B cell (primary cell): ENCODE measurements around the gene TSPAN32. TPM values are rescaled to one million over a fixed set of nuclear protein-coding genes. Genes with fewer than 3 reads are reported as not detected.
"Not testable (repeated sequence)": the region's sequence is repeated elsewhere in the genome, so short reads cannot be mapped to it uniquely, and the experiment has no call there.

Source experiments
- ATAC-seq: fragments of 200-7000 bp; cut with Tn5 transposase; one replicate; pipeline ENCODE4 v1.10.0; 2021; ENCODE audit warnings: low read depth, mild to moderate bottlenecking, moderate number of reproducible peaks, moderate library complexity
- CTCF ChIA-PET: fragments of 350-600 bp; sonication (Branson Sonifier 250); formaldehyde crosslinking; loops from one replicate; lab custom pipeline; 2021; ENCODE audit warnings: antibody characterized with exemption, inconsistent platforms; lab: Charles Lee
- POLR2A ChIA-PET: fragments of 350-600 bp; sonication (Branson Sonifier 250); formaldehyde crosslinking; loops from one replicate; lab custom pipeline; 2021; ENCODE audit warnings: antibody characterized with exemption; lab: Charles Lee
- DNase-seq: peaks from one replicate; pipeline ENCODE4 v3.0.0; 2013
- H2AFZ ChIP-seq: 2 replicates; pipeline ENCODE4 v1.6.1; 2012; ENCODE audit warnings: mild to moderate bottlenecking, low read depth, low read length; ENCODE audit not compliant: insufficient read depth, poor library complexity, severe bottlenecking
- H3K27ac ChIP-seq, 2 donors: 1 replicate in 1 of 2; 2 replicates in 1 of 2; pipeline ENCODE4 v1.5.1; 2012 to 2013; ENCODE audit warnings: low read length in 2 of 2, mild to moderate bottlenecking in 2 of 2, moderate library complexity in 1 of 2
- H3K27me3 ChIP-seq, 4 experiments: fragments of 200-600 bp in 1 of 4; sonication (generic) in 1 of 4; replicated peaks in 1 of 4; 1 replicate in 2 of 4; 2 replicates in 2 of 4; pipeline versions ENCODE4 v1.6.1 to v1.7.0; 2013 to 2016; ENCODE audit warnings: low read length in 3 of 4, mild to moderate bottlenecking in 2 of 4, mixed read lengths in 1 of 4, moderate library complexity in 1 of 4; ENCODE audit not compliant: insufficient read depth in 4 of 4, control insufficient read depth in 3 of 4; ENCODE audit errors: control extremely low read depth in 1 of 4
- H3K36me3 ChIP-seq, 2 experiments: replicated peaks in 1 of 2; 1 replicate in 1 of 2; 2 replicates in 1 of 2; pipeline versions ENCODE4 v1.6.1 to v1.7.1; 2013; ENCODE audit warnings: low read length in 1 of 2; ENCODE audit not compliant: insufficient read depth in 2 of 2, control insufficient read depth in 1 of 2; ENCODE audit errors: control extremely low read depth in 1 of 2, extremely low read depth in 1 of 2
- H3K4me1 ChIP-seq, 2 donors: fragments of 200-600 bp in 1 of 2; sonication (generic) in 1 of 2; 1 replicate in 1 of 2; 2 replicates in 1 of 2; pipeline versions ENCODE4 v1.5.1 to v1.6.1; 2013 to 2017; ENCODE audit warnings: low read length in 2 of 2; ENCODE audit not compliant: control insufficient read depth in 2 of 2, insufficient read depth in 2 of 2
- H3K4me2 ChIP-seq: replicated peaks from 2 replicates; pipeline ENCODE3; 2012; ENCODE audit warnings: mild to moderate bottlenecking, low read depth, low read length; ENCODE audit not compliant: poor library complexity, severe bottlenecking
- H3K4me3 ChIP-seq, 5 experiments: fragments of 200-600 bp in 1 of 5; sonication (generic) in 1 of 5; 1 replicate in 3 of 5; 2 replicates in 2 of 5; pipeline versions ENCODE4 v1.5.1 to v1.7.0; 2011 to 2016; ENCODE audit warnings: low read length in 4 of 5, mild to moderate bottlenecking in 4 of 5, low read depth in 2 of 5, control low read depth in 1 of 5, moderate library complexity in 1 of 5; ENCODE audit not compliant: insufficient read depth in 1 of 5; ENCODE audit errors: control extremely low read depth in 1 of 5, extremely low read depth in 1 of 5
- H3K79me2 ChIP-seq: fragments of 200-600 bp; sonication (generic); one replicate; pipeline ENCODE4 v1.6.0; 2016; ENCODE audit warnings: low read length; ENCODE audit not compliant: control insufficient read depth, insufficient read depth
- H3K9ac ChIP-seq: fragments of 200-600 bp; sonication (generic); 2 replicates; pipeline ENCODE4 v1.6.1; 2017; ENCODE audit warnings: mild to moderate bottlenecking, low read length, moderate library complexity
- H3K9me3 ChIP-seq, 3 donors: one replicate each; pipeline versions ENCODE4 v1.6.1 to v1.7.1; 2013; ENCODE audit warnings: low read length in 2 of 3; ENCODE audit not compliant: control insufficient read depth in 2 of 3, insufficient read depth in 1 of 3; ENCODE audit errors: control extremely low read depth in 1 of 3
- H4K20me1 ChIP-seq: 2 replicates; pipeline ENCODE4 v1.6.0; 2012; ENCODE audit warnings: mild to moderate bottlenecking, low read length; ENCODE audit not compliant: insufficient read depth, control insufficient read depth, poor library complexity, severe bottlenecking
- H3K27ac Mint-ChIP-seq: one replicate; pipeline ENCODE4 v1.8.0; 2021; ENCODE audit warnings: mixed read lengths
- H3K27me3 Mint-ChIP-seq: one replicate; pipeline ENCODE4 v1.8.0; 2021; ENCODE audit warnings: mixed read lengths
- H3K4me1 Mint-ChIP-seq: one replicate; pipeline ENCODE4 v1.8.0; 2021; ENCODE audit warnings: mixed read lengths
- H3K4me3 Mint-ChIP-seq: one replicate; pipeline ENCODE4 v1.8.0; 2021; ENCODE audit warnings: mixed read lengths
- H3K9me3 Mint-ChIP-seq: one replicate; pipeline ENCODE4 v1.8.0; 2022; ENCODE audit warnings: mixed read lengths; ENCODE audit not compliant: insufficient read depth
- EZH2 ChIP-seq: IDR thresholded peaks from 2 replicates; pipeline ENCODE4 v1.6.1; 2012; ENCODE audit warnings: borderline replicate concordance, low read depth, mild to moderate bottlenecking, moderate library complexity, low read length; ENCODE audit not compliant: insufficient read depth, poor library complexity, severe bottlenecking
- WGBS: methylation state at CpG from one replicate; pipeline ENCODE4 v1.1.5; 2013; ENCODE audit warnings: missing lambda C conversion rate; ENCODE audit not compliant: insufficient coverage; 5-methylcytosine and 5-hydroxymethylcytosine counted together
- intact Hi-C: fragments of 100-400 bp; cut with micrococcal nuclease; formaldehyde crosslinking; loops from one replicate; pipeline ENCODE4 v1.10.0; 2022
- polyA plus RNA-seq: library from polyadenylated mRNA; depleted of rRNA; stranded (reverse); fragments of >200 nt; gene quantifications from 2 replicates; pipeline ENCODE4 v1.2.3, GENCODE V29; 2012
- total RNA-seq, 2 donors: library from RNA; stranded (reverse); fragments of 120-200 nt in 1 of 2; gene quantifications; 1 replicate in 1 of 2; 2 replicates in 1 of 2; pipeline versions ENCODE4 v1.2.3 to v1.2.4, GENCODE V29; 2013 to 2022
- TF ChIP-seq, protein P1 (sequence below): fragments of 200-600 bp; IDR thresholded peaks from one replicate; pipeline ENCODE4 v1.8.0; 2022; ENCODE audit warnings: antibody characterized with exemption, mild to moderate bottlenecking

The TSPAN32 gene
- total and polyA plus RNA-seq, 2 donors (not counting 1 experiment from before 2014, with no cell fraction given) = 22.2 to 75.9 TPM

- TF ChIP-seq, protein P1, sequence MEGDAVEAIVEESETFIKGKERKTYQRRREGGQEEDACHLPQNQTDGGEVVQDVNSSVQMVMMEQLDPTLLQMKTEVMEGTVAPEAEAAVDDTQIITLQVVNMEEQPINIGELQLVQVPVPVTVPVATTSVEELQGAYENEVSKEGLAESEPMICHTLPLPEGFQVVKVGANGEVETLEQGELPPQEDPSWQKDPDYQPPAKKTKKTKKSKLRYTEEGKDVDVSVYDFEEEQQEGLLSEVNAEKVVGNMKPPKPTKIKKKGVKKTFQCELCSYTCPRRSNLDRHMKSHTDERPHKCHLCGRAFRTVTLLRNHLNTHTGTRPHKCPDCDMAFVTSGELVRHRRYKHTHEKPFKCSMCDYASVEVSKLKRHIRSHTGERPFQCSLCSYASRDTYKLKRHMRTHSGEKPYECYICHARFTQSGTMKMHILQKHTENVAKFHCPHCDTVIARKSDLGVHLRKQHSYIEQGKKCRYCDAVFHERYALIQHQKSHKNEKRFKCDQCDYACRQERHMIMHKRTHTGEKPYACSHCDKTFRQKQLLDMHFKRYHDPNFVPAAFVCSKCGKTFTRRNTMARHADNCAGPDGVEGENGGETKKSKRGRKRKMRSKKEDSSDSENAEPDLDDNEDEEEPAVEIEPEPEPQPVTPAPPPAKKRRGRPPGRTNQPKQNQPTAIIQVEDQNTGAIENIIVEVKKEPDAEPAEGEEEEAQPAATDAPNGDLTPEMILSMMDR = no peak
- TF ChIP-seq EZH2 = no peak
- Histone ChIP-seq H4K20me1 (no peaks in the 10 kb centered on the region), H3K9ac (no peak overlapping the region), H3K36me3 (no peaks in the 10 kb centered on the region), H3K79me2 (no peaks in the 10 kb centered on the region), H3K4me1 (peaks cover 0 to 5% of the 10 kb centered on the region in 2 donors), H3K4me2 (no peak overlapping the region), H3K9me3 (no peaks in the 10 kb centered on the region), H3K4me3 (no peak overlapping the region), H2AFZ (no peak overlapping the region), H3K27me3 (no peaks in the 10 kb centered on the region), H3K27ac (no peak overlapping the region)
- WGBS = 90% methylated on average over 15 of the region's 15 CpGs
- ATAC-seq (no peak), DNase-seq (no peak)
- H3K4me3 Mint-ChIP-seq = no peak overlapping the region
- intact Hi-C loops = no loop called here
- H3K27me3 Mint-ChIP-seq = no peaks in the 10 kb centered on the region
- ChIA-PET CTCF (no interaction called here), POLR2A (no interaction called here)
- no peaks in the 10 kb centered on the region for H3K9me3 Mint-ChIP-seq
- H3K27ac Mint-ChIP-seq = no peak overlapping the region
- peaks cover 9% of the 10 kb centered on the region for H3K4me1 Mint-ChIP-seq
Measured at GRCh38 chr11:2363577-2364370, 62.0 kb downstream of the TSPAN32 start.

DNA sequence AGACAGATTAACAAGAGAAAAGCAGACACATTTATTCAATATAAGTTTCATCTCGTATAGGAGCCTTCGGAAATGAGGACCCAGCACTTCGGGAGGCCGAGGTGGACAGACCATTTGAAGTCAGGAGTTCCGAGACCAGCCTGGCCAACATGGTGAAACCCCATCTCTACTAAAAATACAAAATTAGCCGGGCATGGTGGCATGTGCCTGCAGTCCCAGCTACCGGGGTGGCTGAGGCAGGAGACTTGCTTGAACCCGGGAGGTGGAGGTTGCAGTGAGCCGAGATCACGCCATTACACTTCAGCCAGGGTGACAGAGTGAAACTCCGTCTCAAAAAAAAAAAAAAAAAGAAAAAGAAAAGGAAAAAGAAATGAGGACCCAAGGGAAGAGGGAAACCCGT lies 62.6 kb downstream of the TSPAN32 start:
- H3K9me3 Mint-ChIP-seq, H3K36me3 ChIP-seq, H3K27ac Mint-ChIP-seq, H3K4me3 ChIP-seq, DNase-seq, H3K27me3 Mint-ChIP-seq, H2AFZ ChIP-seq, H4K20me1 ChIP-seq, H3K4me1 Mint-ChIP-seq, H3K79me2 ChIP-seq, H3K4me1 ChIP-seq, H3K9ac ChIP-seq, H3K9me3 ChIP-seq, CTCF ChIA-PET, H3K4me3 Mint-ChIP-seq, POLR2A ChIA-PET, H3K4me2 ChIP-seq, ATAC-seq, intact Hi-C loops, H3K27ac ChIP-seq, H3K27me3 ChIP-seq: not testable (repeated sequence)
- WGBS = 93% methylated on average over 7 of the region's 12 CpGs
